GM12892 (cell line): ENCODE data around the gene SHH.

Experiments used
- DNase-seq: peaks from one replicate; pipeline ENCODE4 v3.0.0; 2011; ENCODE audit not compliant: insufficient read length
- FAIRE-seq: peaks from 2 replicates; lab custom pipeline; 2011; peaks lifted over from hg19 to GRCh38; lab: Jason Lieb, UNC
- POLR2A ChIP-seq: IDR thresholded peaks from 2 replicates; pipeline ENCODE4 v1.6.1; 2011; ENCODE audit warnings: low read depth, low read length, control low read depth
- POLR2AphosphoS5 ChIP-seq: IDR thresholded peaks from 2 replicates; pipeline ENCODE4 v1.6.1; 2011; ENCODE audit warnings: low read depth, low read length, control low read depth
- TAF1 ChIP-seq: IDR thresholded peaks from 2 replicates; pipeline ENCODE4 v1.6.1; 2011; ENCODE audit warnings: low read depth, mild to moderate bottlenecking, control low read depth, low read length, borderline replicate concordance

The SHH gene

DNA sequence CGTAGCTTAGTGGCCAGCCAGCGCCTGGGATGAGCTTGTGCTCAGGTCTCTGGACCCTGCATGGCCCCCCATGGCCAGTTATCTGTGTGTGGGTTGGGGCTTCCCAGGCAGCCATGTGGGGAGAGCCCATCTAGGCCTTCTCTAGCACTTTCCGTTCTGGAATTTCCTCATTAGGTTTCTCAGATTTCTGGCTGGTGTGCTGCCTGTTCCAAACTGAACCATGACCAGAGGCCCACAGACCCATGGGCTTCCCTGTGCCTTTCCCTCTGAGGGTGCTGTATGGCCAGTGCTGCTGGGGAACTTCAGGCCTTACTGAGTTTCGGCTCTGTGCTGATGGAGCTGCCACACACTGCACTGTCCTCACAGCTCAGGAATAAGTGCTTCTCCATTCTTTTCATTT lies 50.2 kb downstream of the SHH start:
- DNase-seq, result no peak
- no peak for TF ChIP-seq POLR2A
- TF ChIP-seq POLR2AphosphoS5, result no peak
- TF ChIP-seq TAF1, result no peak
- FAIRE-seq, result no peak

DNA sequence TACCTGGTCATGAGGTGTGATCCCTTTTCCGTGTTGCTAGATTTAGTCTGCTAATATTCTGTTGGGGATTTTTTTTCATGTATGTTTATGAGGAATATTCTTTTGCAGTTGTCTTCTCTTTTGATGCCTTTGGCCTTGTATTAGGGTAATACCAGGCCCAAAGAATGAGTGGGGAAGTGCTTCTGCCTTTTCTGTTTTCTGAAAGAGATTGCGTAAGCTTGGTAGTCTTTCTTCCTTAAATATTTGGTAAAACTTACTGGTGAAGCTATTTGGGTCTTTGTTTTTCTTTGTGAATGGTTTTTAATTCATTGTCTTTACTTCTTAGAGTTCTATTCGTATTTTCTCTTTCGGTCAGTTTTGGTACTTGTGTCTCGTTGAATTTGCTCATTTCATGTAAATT lies 51.1 kb downstream of the SHH start:
- no peak for FAIRE-seq
- DNase-seq, result no peak
- TF ChIP-seq POLR2AphosphoS5 (no peak), TAF1 (no peak), POLR2A (no peak)

DNA sequence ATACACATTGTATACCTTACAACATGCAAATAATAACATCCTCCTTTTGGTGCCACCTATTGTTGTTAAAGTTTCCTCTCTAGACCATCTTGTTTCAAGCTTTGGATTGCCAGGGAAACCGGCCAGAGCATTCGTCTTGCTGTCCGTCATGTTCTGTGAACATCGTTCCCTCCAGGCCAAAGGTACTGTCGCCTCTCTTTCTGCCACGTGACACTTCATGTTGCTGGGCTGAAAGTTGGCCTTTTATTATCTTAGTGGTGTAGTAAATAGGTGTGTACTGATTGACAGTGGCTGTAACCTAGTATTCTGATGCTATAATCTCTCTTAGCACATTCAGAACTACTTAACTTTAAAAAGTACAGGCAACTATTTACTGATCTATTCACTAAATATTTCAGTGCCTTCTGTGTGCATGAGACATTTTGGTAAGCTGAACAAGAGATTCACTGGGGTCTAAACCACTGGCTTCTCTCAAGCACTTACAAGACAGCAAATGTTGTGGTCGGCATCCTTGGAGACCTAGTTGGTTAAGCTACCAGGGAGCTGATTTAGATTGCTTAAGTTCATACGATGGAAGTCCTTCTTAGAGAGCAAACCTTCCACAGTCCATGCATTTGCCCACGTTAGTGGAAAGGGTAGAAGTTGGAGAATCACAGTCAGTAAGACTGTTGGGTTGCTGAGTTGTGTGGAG lies 52.4 kb downstream of the SHH start:
- no peak for DNase-seq
- TF ChIP-seq POLR2AphosphoS5, result no peak
- no peak for TF ChIP-seq POLR2A
- TF ChIP-seq TAF1, result no peak
- no peak for FAIRE-seq

DNA sequence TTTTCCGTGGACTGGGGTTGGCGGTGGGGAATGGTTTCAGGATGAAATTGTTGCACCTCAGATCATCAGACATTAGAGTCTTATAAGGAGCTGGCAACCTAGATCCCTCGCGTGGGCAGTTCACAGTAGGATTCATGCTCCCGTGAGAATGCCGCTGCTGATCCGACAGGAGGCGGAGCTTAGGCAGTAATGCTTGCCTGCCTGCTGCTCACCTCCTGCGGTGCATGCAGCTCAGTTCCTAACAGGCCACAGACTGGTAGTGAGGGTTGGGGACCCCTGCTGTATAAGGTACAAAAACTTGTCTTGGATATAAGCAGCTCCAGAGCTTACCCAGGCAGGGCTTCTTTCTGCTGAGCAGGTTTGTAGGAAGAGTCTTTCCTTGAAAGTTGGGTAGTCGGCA lies 53.9 kb downstream of the SHH start:
- TF ChIP-seq POLR2A (no peak), POLR2AphosphoS5 (no peak), TAF1 (no peak)
- no peak for FAIRE-seq
- DNase-seq, result no peak

DNA sequence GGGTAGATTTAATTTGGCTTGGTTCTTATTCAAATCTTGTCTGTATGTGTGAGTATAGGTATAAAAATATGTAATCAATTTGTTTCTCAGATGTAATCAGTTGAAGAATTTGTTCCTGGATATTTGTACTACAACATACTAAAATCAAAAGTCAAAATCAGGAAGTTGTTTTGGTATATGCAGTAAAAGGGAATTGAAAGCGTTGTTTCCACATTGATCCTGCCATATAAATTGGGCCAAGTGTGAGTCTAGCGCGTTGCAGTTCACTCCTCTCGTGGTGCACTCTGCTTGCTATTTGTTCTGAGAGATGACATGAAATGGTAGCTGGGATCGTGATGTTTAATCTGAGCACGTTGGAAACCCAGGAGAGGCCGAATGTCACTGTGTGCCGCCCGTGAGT lies 55.9 kb downstream of the SHH start:
- no peak for TF ChIP-seq POLR2AphosphoS5
- TF ChIP-seq TAF1, result no peak
- TF ChIP-seq POLR2A, result no peak
- no peak for FAIRE-seq
- DNase-seq, result no peak

DNA sequence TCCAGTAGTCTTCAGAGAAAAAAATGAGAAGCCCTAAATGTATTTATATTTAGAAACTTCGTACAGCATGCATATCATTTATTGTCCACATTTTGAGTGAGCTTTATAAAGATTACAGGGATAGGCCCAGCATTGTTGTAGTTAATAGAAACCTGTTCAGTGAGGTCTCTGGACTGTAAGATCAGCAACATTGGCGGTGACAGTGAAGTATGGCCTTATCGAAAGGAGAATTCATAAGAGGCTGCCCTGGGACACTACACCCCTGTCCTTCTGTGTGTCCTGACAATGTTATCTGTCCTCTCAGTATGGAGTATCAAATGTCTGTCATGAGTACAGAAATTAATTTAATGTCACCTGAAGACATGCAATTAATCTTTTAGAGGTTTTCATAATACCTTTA lies 57.2 kb downstream of the SHH start:
- FAIRE-seq, result no peak
- no peak for TF ChIP-seq POLR2A
- no peak for TF ChIP-seq TAF1
- TF ChIP-seq POLR2AphosphoS5, result no peak
- DNase-seq, result no peak

DNA sequence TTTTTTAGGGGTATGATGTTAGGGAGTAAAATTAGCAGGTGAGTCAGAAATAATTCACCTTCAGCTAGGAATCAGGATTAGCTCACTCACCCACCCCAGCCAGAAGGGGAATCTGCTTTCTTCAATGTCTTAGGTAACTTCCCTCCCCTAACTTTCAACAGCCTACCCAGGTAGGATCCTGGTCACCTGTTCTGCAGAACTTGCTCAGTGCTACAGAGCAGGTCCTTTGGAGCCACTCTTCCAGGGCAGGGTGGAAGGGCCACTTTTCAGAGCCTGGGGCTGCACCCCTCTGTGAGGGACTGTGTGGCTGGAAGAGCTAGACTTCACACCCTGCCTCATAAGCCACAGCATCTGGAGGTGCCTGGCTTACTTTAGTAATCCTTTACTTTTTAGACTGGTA lies 58.1 kb downstream of the SHH start:
- TF ChIP-seq TAF1, result no peak
- no peak for TF ChIP-seq POLR2A
- TF ChIP-seq POLR2AphosphoS5, result no peak
- peak; percentile 33 for FAIRE-seq
- no peak for DNase-seq

DNA sequence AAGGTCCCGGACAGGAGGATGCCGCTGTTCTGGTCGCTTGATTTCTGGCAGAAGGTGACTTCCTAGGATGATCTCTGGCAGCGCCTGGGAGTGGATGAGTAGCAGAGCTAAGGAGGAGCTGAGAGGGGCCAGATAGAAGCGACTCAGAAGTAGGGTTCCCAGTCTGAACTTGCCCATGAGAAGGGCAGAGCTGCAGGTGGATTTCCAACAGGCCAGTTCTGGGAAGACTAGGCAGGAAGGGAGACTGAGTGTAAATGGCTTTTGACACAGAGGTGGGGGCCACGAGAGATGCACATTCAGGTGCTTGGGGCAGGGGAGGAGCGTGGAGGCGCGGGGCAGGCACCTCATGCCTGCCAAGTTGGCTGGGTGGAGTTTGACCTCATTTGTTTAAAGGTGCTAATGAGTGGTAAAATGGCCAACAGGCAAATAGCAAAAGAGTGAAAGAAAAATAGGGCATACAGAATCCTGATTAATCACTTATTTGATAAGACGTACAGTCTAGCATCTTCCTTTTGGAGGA lies 58.8 kb downstream of the SHH start:
- no peak for DNase-seq
- FAIRE-seq, result peak; percentile 69
- TF ChIP-seq POLR2A, result no peak
- TF ChIP-seq TAF1, result no peak
- no peak for TF ChIP-seq POLR2AphosphoS5

DNA sequence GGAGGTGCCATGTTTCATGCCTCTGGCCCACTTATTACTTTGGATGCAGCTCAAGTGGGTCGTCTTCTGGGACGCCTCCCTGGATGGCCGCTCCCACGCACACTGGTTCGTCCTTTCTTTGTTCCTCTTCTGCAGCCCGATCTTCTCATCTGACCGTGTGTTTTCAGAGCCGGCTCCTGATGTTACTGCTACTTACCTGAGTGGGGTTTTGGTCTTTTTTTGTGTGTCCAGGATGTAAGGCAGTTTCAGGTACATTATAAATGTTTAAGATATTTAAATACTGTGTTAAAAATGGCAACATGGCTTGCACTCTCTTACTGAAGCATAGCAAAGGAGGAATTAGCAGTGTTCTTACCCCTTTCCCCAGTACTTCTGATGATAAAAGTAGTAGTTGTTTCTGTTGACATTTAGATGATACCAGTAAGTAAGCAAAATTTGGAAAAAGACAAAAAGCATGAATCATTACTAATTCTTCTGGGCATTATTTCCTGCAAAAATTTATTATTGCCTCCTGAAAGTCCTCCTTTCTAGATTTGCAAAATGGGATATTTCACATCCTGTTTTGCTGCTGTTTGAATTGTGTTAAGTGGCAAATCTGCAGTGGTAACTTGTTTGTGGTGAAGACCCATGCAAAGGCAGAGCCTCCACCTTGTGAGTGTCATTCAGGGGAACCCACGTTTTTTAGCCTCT lies 59.4 kb downstream of the SHH start:
- TF ChIP-seq POLR2A, result no peak
- TF ChIP-seq TAF1, result no peak
- FAIRE-seq (peak; percentile 87), DNase-seq (no peak)

DNA sequence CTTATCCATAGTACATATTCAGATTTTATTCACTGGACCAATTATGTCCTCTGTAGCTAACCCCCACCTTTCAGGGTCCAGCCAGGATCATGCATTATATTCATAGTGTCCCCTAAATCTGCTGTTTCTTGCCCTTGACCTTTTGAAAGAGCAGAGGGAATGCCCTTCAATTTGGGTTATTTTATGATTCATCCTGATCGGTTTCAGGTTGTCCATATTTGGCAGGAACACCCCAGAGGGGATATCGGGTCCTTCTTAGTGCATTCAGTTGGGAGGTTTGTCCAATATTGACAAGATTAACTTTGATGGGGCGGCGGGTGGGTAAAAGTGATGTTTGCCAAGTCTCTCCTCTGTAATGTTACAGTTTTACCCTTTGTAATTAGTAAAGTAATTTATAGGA lies 60.9 kb downstream of the SHH start:
- DNase-seq (no peak), FAIRE-seq (no peak)
- TF ChIP-seq POLR2A, result no peak

DNA sequence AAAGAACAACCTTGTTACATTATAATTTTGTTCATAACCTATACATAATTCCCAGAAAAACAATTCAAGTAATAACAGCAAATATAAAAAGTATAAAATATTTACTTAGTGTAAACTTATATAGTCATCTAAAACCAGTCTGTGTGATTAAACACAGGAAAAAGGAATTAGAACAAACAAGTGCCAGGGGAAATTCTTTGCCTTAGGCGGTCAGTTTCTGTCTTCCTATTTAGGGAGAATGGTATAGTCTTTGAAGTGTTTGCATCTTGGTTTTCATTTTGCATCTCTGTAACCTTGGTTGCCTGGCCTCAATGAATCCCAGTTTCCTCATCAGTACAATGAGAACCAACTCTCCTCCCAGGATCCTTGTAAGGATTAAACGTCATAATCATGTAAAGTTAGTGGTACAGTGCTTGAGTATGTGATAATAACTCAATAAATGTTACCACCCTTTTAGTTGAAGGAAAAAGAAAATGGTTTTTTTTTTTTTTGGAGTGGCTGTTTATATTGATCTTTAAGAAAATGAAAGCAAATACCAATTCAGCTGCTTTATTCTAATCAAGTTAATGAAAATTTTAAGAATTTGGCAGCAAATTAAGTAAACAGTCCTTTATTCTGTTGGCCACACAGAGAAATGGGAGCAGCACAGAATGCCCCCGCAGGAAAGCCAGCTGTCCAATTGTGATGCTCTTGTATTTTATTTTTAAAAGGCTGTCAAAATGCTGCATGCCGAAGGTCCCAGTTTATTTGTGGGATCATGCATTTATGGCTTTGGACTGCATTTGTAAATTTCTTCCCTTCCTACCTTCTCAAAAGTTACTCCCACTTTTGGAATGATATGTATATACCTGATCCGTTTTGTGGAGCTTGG lies 61.8 kb downstream of the SHH start:
- no peak for TF ChIP-seq POLR2AphosphoS5
- FAIRE-seq (no peak), DNase-seq (no peak)
